Prostate gland (tissue), 2 donors: ENCODE data around the gene FAM219B. TPM values are rescaled to one million over a fixed set of nuclear protein-coding genes. Genes with fewer than 3 reads are reported as not detected.
"Not testable (repeated sequence)": the region's sequence is repeated elsewhere in the genome, so short reads cannot be mapped to it uniquely, and the experiment has no call there.

Source experiments
- DNase-seq: peaks from one replicate; pipeline ENCODE4 v3.0.0-alpha.2; 2019; ENCODE audit warnings: low spot score
- H3K27ac ChIP-seq, 2 donors: fragments of 200-600 bp; sonication (generic); 2 replicates each; pipeline ENCODE4 v1.5.1; 2017 to 2019
- H3K27me3 ChIP-seq: fragments of 200-600 bp; sonication (generic); replicated peaks from 2 replicates; pipeline ENCODE4 v1.5.1; 2019; ENCODE audit not compliant: insufficient read depth
- H3K36me3 ChIP-seq, 2 donors: fragments of 200-600 bp; sonication (generic); 1 replicate in 1 of 2; 2 replicates in 1 of 2; pipeline versions ENCODE4 v1.5.1 to v1.8.1; 2017 to 2019
- H3K4me1 ChIP-seq: fragments of 200-600 bp; sonication (generic); replicated peaks from 2 replicates; pipeline ENCODE4 v1.5.1; 2019
- H3K4me3 ChIP-seq, 2 donors: fragments of 200-600 bp; sonication (generic); 2 replicates each; pipeline ENCODE4 v1.5.1; 2017 to 2019
- H3K9me3 ChIP-seq: fragments of 200-600 bp; sonication (generic); 2 replicates; pipeline ENCODE4 v1.5.1; 2017
- CTCF ChIP-seq, 4 experiments: fragments of 200-600 bp in 2 of 4; fragments of 450-650 bp in 2 of 4; sonication (generic) in 2 of 4; IDR thresholded peaks; 1 replicate in 3 of 4; 2 replicates in 1 of 4; pipeline ENCODE4 v1.5.1; 2016 to 2019; ENCODE audit warnings: antibody characterized with exemption in 4 of 4, mild to moderate bottlenecking in 2 of 4, moderate library complexity in 2 of 4
- POLR2A ChIP-seq: fragments of 450-650 bp; IDR thresholded peaks from one replicate; pipeline ENCODE4 v1.6.1; 2016; ENCODE audit warnings: antibody characterized with exemption, mild to moderate bottlenecking
- POLR2AphosphoS5 ChIP-seq: sonication (generic); formaldehyde crosslinking; IDR thresholded peaks from one replicate; pipeline ENCODE4 v1.6.1; 2017; ENCODE audit warnings: antibody characterized with exemption
- WGBS: methylation state at CpG from one replicate; pipeline ENCODE4 v1.1.5; 2018; 5-methylcytosine and 5-hydroxymethylcytosine counted together
- intact Hi-C: fragments of 100-400 bp; cut with DNase I; formaldehyde crosslinking; loops from one replicate; pipeline ENCODE4 v1.14.2; 2022
- total RNA-seq, 2 donors: library from RNA; depleted of rRNA; stranded (reverse); fragments of >200 nt; gene quantifications; one replicate each; pipeline ENCODE4 v1.1.0, GENCODE V29; 2016

Gene FAM219B
- total RNA-seq, 2 donors from 2014 or later: 66.0 to 71.1 TPM

DNA sequence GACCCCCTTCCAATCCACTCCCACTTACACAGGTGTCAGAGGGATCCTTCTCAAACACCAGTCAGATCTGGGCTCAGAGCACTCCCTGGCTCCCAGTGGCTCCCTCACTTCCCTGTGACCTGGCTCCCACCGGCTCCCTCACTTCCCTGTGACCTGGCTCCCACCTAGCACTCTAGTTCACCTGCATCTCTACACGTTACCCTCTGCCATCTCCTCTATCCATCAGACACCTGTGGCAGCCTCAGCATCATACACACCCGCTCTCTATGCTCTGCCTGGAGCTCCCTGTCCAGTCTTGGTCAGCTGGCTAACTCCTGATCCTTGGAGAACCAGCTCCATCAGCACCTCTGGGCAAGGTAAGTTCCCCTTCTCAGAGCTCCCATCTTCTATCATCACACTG lies 44.4 kb upstream of the FAM219B start:
- H3K4me3 ChIP-seq: no peak overlapping the region
- H3K9me3 ChIP-seq: no peaks in the 10 kb centered on the region
- H3K36me3 ChIP-seq: no peaks in the 10 kb centered on the region
- intact Hi-C loops: loop anchor here (2.0 to 10.0 kb wide), 3 partner anchors 180 to 576 kb away; no protein-coding TSS in a partner anchor
- no peaks in the 10 kb centered on the region for H3K27me3 ChIP-seq
- H3K27ac ChIP-seq: no peak overlapping the region
- H3K4me1 ChIP-seq: no peaks in the 10 kb centered on the region
- no peak for DNase-seq
- TF ChIP-seq POLR2AphosphoS5 (no peak), POLR2A (no peak), CTCF (IDR thresholded peaks at IDR 0.05) (no peak)
- WGBS: 65% methylated on average over 3 of the region's 3 CpGs

- Histone ChIP-seq H3K4me3 (no peak overlapping the region), H3K27me3 (no peaks in the 10 kb centered on the region), H3K4me1 (no peaks in the 10 kb centered on the region), H3K27ac (no peak overlapping the region), H3K9me3 (no peaks in the 10 kb centered on the region), H3K36me3 (no peaks in the 10 kb centered on the region)
- WGBS: 25% methylated on average over 7 of the region's 7 CpGs
- TF ChIP-seq POLR2AphosphoS5 (peak; percentile 79), POLR2A (no peak), CTCF (IDR thresholded peaks at IDR 0.05) (peak; percentile 93 to 98 (median 96))
- intact Hi-C loops: loop anchor here (2.0 to 10.0 kb wide), 3 partner anchors 179 to 575 kb away; no protein-coding TSS in a partner anchor
- DNase-seq: peak; percentile 75
These were observed 43.6 kb upstream of the FAM219B start for GRCh38 chr15:74950078-74950908.

DNA sequence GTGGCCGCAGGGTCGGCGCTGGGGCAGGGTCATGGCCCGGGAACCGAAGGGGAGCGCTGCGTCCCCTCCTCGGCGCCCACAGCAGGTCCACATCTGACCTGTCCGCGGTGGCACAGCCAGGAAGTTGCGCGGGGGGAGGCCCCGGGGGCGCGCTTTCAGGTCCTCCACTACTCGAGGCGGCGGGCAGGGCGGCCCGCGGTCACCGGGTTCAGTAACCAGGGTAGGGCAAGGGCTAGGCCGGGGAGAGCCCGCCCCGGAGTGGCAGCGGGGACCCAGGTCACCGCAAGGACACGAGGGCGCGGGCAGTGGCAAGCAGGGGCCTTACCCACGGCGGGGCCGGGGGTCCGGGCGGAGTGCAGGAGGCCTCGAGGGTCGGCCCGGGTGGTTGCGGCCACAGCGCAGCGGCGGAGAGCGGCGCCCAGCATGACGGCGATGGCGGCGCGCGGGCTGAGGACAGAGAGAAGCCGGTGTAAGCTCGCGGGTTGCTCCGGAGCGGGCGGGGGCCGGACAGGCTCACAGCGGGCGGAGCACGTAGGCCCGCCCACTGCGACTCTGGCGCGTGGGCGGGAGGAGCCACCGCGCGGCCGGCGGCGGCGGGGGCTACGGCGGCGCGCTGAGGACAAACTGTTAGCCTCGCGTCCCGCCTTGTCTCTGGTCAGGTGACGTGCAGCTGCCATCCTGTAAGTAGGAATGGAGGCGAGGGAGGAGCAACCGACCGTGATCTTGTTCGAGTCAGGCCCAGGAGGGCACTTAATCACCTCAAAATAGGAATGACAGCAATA lies 31.1 kb upstream of the FAM219B start, which contains the start of gene COX5A:
TSS of gene COX5A (minus strand) at position 484 of the 782 bp plus-strand sequence. CDS start at position 425, 59 bp downstream.
- peak; percentile 94 for DNase-seq
- intact Hi-C loops: no loop called here
- H3K4me3 ChIP-seq: peak within 1 kb of the TSS; percentile 81 to 96
- no peaks in the 10 kb centered on the region for H3K36me3 ChIP-seq
- no peaks in the 10 kb centered on the region for H3K27me3 ChIP-seq
- WGBS: under 1% methylated on average over 85 of the region's 85 CpGs
- peak in 2 of 4 experiments; percentile 3 to 20 for TF ChIP-seq CTCF (IDR thresholded peaks at IDR 0.05)
- peak; percentile 78 for TF ChIP-seq POLR2A
- peak; percentile 90 for TF ChIP-seq POLR2AphosphoS5
- no peaks in the 10 kb centered on the region for H3K9me3 ChIP-seq
- peak within 1 kb of the TSS; percentile 90 to 93 for H3K27ac ChIP-seq
- no peaks in the 10 kb centered on the region for H3K4me1 ChIP-seq

DNA sequence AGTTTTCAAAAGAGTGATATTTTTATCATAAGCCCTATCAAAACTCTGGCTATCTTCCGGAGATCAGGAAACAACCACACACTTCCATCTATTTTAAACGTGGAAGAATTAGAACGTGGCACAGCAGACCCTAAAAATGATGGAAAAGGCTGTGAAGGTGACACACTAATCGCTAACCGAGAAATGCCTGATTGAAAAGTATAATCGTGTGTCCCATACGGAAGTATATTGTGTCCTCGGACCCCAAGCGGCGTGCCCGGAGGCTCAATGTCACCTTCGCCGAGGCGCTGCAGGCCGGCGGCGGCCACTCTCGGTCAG lies 30.6 kb upstream of the FAM219B start:
- no peaks in the 10 kb centered on the region for H3K9me3 ChIP-seq
- no peaks in the 10 kb centered on the region for H3K4me1 ChIP-seq
- TF ChIP-seq CTCF (IDR thresholded peaks at IDR 0.05) (no peak), POLR2A (no peak), POLR2AphosphoS5 (peak; percentile 23)
- H3K36me3 ChIP-seq: no peaks in the 10 kb centered on the region
- peak overlapping the region; percentile 81 to 96 for H3K4me3 ChIP-seq
- under 1% methylated on average over 18 of the region's 18 CpGs for WGBS
- H3K27ac ChIP-seq: peak overlapping the region; percentile 90 to 93
- intact Hi-C loops: no loop called here
- no peaks in the 10 kb centered on the region for H3K27me3 ChIP-seq
- DNase-seq: no peak

DNA sequence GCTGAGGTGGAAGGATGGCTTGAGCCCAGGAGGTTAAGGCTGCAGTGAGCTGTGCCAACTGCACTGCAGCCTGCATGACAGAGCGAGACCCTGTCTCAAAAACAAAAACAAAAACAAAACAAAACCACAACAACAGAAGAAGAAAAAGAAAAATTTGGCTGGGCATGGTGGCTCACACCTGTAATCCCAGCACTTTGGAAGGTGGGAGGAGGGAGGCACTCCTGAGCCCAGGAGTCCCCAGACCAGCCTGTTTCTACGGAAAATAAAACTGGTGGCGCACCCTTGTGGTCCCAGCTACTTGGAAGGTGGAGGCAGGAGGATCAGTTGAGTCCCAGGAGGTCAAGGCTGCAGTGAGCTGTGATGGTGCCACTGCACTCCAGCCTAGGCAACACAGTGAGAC lies 28.5 kb upstream of the FAM219B start:
- not testable (repeated sequence) for H3K4me1 ChIP-seq

More for the DNA sequence above, 28.5 kb upstream of the FAM219B start:
- DNase-seq, H3K9me3 ChIP-seq, H3K4me3 ChIP-seq, H3K27ac ChIP-seq, intact Hi-C loops, H3K27me3 ChIP-seq, H3K36me3 ChIP-seq: not testable (repeated sequence)
- 88% methylated on average over 3 of the region's 3 CpGs for WGBS
